Activated T-cell treated with anti-CD3 and anti-CD28 coated beads for 4 hours (primary cell): ENCODE measurements around the gene HCN3.
A peak's percentile ranks its signal among the peaks of the same experiment; 100 is the strongest.
"Not testable (repeated sequence)": the region's sequence is repeated elsewhere in the genome, so short reads cannot be mapped to it uniquely, and the experiment has no call there.

ENCODE experiments used
- DNase-seq: peaks from one replicate; pipeline ENCODE4 v3.0.0-alpha.2; 2020

HCN3 gene

GRCh38 chr1:155277070-155277901 lies at the start of gene HCN3:
HCN3 (plus strand) TSS chr1:155277463; CDS start chr1:155277591, 128 bp downstream.
- peak; percentile 90 for DNase-seq

GRCh38 chr1:155228096-155228427 lies 49.2 kb upstream of the HCN3 start:
- DNase-seq, result no peak

- not testable (repeated sequence) for DNase-seq
Measured at GRCh38 chr1:155231302-155231701, 46.0 kb upstream of the HCN3 start.

GRCh38 chr1:155232001-155232978 lies 45.0 kb upstream of the HCN3 start:
- not testable (repeated sequence) for DNase-seq

GRCh38 chr1:155233502-155233901 lies 43.8 kb upstream of the HCN3 start:
- DNase-seq, result not testable (repeated sequence)

GRCh38 chr1:155235375-155235774 lies 41.9 kb upstream of the HCN3 start:
- not testable (repeated sequence) for DNase-seq

- DNase-seq, result no peak
Measured at GRCh38 chr1:155236451-155236850, 40.8 kb upstream of the HCN3 start.

GRCh38 chr1:155241069-155241679 lies 36.1 kb upstream of the HCN3 start:
- DNase-seq, result peak; percentile 54

- DNase-seq, result no peak
Measured at GRCh38 chr1:155241841-155242264, 35.4 kb upstream of the HCN3 start.

- no peak for DNase-seq
Measured at GRCh38 chr1:155242805-155243358, 34.4 kb upstream of the HCN3 start.

GRCh38 chr1:155244368-155245162 lies 32.7 kb upstream of the HCN3 start:
- DNase-seq, result peak; percentile 82

- no peak for DNase-seq
Measured at GRCh38 chr1:155245163-155245524, 32.1 kb upstream of the HCN3 start.

GRCh38 chr1:155246796-155247195 lies 30.5 kb upstream of the HCN3 start:
- not testable (repeated sequence) for DNase-seq

GRCh38 chr1:155247667-155248553 lies 29.4 kb upstream of the HCN3 start:
- DNase-seq, result no peak

- DNase-seq, result no peak
Measured at GRCh38 chr1:155250246-155250632, 27.0 kb upstream of the HCN3 start.

GRCh38 chr1:155250633-155251449 lies 26.4 kb upstream of the HCN3 start:
- peak; percentile 94 for DNase-seq

GRCh38 chr1:155251566-155251965 lies 25.7 kb upstream of the HCN3 start:
- DNase-seq, result no peak

GRCh38 chr1:155253208-155253607 lies 24.1 kb upstream of the HCN3 start:
- DNase-seq, result no peak

GRCh38 chr1:155253797-155254196 lies 23.5 kb upstream of the HCN3 start:
- no peak for DNase-seq

GRCh38 chr1:155254228-155254713 lies 23.0 kb upstream of the HCN3 start:
- DNase-seq, result no peak
